MCF 10A (cell line): ENCODE measurements around the gene FBXO40. TPM values are rescaled to one million over a fixed set of nuclear protein-coding genes. Genes with fewer than 3 reads are reported as not detected.
"Not testable (repeated sequence)": the region's sequence is repeated elsewhere in the genome, so short reads cannot be mapped to it uniquely, and the experiment has no call there.

Experiments used
- BruUV-seq: library from RNA; stranded (reverse); fragments of 400-500 nt; replicated peaks from 2 replicates; lab custom pipeline; 2021; lab: Mats Ljungman, UMichigan
- CTCF ChIA-PET: fragments of 300-600 bp; sonication (Branson Sonifier 250); formaldehyde crosslinking; extraction: SDS; loops from one replicate; lab custom pipeline; 2021; ENCODE audit warnings: antibody characterized with exemption, inconsistent platforms; lab: Yijun Ruan, JAX
- POLR2A ChIA-PET: fragments of 300-600, 350-650 bp; sonication (Branson Sonifier 250); formaldehyde crosslinking; extraction: SDS; loops from one replicate; lab custom pipeline; 2020; ENCODE audit warnings: antibody characterized with exemption, inconsistent platforms; lab: Yijun Ruan, JAX
- DNase-seq: peaks from one replicate; pipeline ENCODE4 v3.0.0-alpha.2; 2018; ENCODE audit not compliant: unreplicated experiment
- H3K27ac Mint-ChIP-seq: one replicate; pipeline ENCODE4 v1.8.0; 2022; ENCODE audit warnings: mild to moderate bottlenecking, low read depth, mixed read lengths; ENCODE audit not compliant: unreplicated experiment
- H3K27me3 Mint-ChIP-seq: one replicate; pipeline ENCODE4 v1.8.0; 2022; ENCODE audit warnings: mixed read lengths; ENCODE audit not compliant: insufficient read depth, unreplicated experiment
- H3K36me3 Mint-ChIP-seq: one replicate; pipeline ENCODE4 v1.8.0; 2022; ENCODE audit warnings: mild to moderate bottlenecking, moderate library complexity, mixed read lengths; ENCODE audit not compliant: insufficient read depth, unreplicated experiment
- H3K4me1 Mint-ChIP-seq: one replicate; pipeline ENCODE4 v1.8.0; 2022; ENCODE audit warnings: mixed read lengths; ENCODE audit not compliant: insufficient read depth, unreplicated experiment
- H3K4me3 Mint-ChIP-seq: one replicate; pipeline ENCODE4 v1.8.0; 2022; ENCODE audit warnings: mild to moderate bottlenecking, moderate library complexity, mixed read lengths; ENCODE audit not compliant: unreplicated experiment
- H3K9me3 Mint-ChIP-seq: one replicate; pipeline ENCODE4 v1.8.0; 2022; ENCODE audit warnings: mixed read lengths; ENCODE audit not compliant: unreplicated experiment
- intact Hi-C: fragments of 100-400 bp; cut with micrococcal nuclease; formaldehyde crosslinking; loops from 2 replicates; pipeline ENCODE4 v1.14.1; 2022
- total RNA-seq: library from RNA; stranded (reverse); gene quantifications from 2 replicates; pipeline ENCODE4 v1.2.3, GENCODE V29; 2022
- TF ChIP-seq, protein P1 (sequence below): fragments of 200-600 bp; IDR thresholded peaks from one replicate; pipeline ENCODE4 v1.8.0; 2022; ENCODE audit warnings: antibody characterized with exemption, mild to moderate bottlenecking; ENCODE audit not compliant: unreplicated experiment

FBXO40 gene
- total RNA-seq, 1 experiment from 2014 or later, result not detected

DNA sequence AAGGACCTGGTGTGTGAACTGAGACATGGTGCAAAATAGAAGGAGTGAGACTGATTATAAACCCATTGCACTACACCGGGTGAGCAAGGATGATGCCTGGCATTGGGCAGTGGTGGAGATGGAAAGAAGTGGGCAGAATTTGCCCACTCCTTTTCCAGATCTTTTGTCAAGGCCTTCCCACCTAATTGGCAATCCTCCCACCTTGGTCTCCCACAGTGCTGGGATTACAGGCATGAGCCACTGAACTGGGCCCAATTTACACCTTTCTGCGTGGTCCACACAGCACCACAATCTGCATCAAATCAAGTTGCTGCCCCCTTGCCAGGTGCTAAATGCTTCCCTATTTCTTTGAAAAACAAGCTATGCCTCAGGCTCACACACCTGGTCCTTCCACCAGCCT is 5.4 kb downstream of the FBXO40 start:
- H3K27me3 Mint-ChIP-seq, result no peaks in the 10 kb centered on the region

DNA sequence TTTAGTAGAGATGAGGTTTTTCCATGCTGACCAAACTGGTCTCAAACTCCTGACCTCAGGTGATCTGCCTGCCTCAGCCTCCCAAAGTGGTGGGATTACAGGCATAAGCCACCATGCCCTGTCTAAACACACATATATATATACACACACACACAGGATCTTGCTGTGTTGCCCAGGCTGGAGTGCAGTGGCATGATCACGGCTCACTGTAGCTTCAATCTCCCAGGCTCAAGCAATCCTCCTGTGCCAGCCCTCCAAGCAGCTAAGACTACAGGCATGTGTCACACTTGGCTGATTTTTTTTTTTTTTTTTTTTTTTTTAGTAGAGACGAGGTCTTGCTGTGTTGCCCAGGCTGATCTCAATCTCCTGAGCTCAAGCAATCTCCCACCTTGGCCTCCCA is 6.7 kb downstream of the FBXO40 start:
- H3K9me3 Mint-ChIP-seq, intact Hi-C loops, CTCF ChIA-PET, DNase-seq, H3K4me1 Mint-ChIP-seq, H3K36me3 Mint-ChIP-seq, H3K27me3 Mint-ChIP-seq, BruUV-seq, H3K27ac Mint-ChIP-seq, H3K4me3 Mint-ChIP-seq: not testable (repeated sequence)
- POLR2A ChIA-PET, result interaction anchor here (0.6 kb wide), 1 partner anchor 58 kb away, joined by 3 read pairs; no protein-coding TSS in a partner anchor

More for the DNA sequence above, 5.4 kb downstream of the FBXO40 start:
- no peaks in the 10 kb centered on the region for H3K9me3 Mint-ChIP-seq
- H3K4me3 Mint-ChIP-seq, result no peak overlapping the region
- intact Hi-C loops, result no loop called here
- CTCF ChIA-PET, result no interaction called here
- POLR2A ChIA-PET, result no interaction called here
- no TSS peak for BruUV-seq
- TF ChIP-seq, protein P1, sequence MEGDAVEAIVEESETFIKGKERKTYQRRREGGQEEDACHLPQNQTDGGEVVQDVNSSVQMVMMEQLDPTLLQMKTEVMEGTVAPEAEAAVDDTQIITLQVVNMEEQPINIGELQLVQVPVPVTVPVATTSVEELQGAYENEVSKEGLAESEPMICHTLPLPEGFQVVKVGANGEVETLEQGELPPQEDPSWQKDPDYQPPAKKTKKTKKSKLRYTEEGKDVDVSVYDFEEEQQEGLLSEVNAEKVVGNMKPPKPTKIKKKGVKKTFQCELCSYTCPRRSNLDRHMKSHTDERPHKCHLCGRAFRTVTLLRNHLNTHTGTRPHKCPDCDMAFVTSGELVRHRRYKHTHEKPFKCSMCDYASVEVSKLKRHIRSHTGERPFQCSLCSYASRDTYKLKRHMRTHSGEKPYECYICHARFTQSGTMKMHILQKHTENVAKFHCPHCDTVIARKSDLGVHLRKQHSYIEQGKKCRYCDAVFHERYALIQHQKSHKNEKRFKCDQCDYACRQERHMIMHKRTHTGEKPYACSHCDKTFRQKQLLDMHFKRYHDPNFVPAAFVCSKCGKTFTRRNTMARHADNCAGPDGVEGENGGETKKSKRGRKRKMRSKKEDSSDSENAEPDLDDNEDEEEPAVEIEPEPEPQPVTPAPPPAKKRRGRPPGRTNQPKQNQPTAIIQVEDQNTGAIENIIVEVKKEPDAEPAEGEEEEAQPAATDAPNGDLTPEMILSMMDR, result no peak
- H3K27ac Mint-ChIP-seq, result no peak overlapping the region
- H3K36me3 Mint-ChIP-seq, result no peaks in the 10 kb centered on the region
- no peaks in the 10 kb centered on the region for H3K4me1 Mint-ChIP-seq
- DNase-seq, result no peak

DNA sequence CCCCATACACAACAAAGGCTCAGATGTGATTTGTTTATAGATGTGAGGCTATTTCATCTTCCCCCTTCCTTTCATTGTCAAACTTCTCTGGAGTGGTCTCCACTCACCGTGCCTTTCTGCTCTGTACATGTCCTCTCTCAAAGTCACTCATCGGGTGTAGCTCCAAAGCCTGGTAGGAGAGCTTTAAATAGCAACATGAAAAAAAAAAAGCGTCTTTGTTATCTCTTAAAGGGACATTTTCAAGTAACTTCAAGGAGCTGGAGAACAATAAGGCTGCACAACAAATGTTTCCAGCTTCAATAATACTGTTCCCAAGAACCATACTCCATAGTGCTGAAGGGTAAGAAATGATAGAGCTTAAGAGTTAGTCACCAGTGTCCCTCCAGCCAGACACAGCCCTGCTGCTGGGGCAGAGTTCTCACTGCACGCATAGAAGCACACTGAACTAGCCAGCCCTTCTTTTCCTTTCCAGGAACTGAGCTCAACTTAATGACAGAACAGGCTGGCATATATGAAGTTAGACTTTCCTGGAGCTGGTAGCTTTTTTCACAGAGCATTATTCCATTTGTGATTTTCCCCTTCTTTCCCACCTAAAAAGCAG is 8.1 kb downstream of the FBXO40 start:
- TF ChIP-seq, protein P1, result no peak
- CTCF ChIA-PET, result interaction anchor here (0.7 to 1.0 kb wide), 2 partner anchors 11 to 19 kb away, joined by 3 read pairs; no protein-coding TSS in a partner anchor
- H3K36me3 Mint-ChIP-seq, result no peaks in the 10 kb centered on the region
- intact Hi-C loops, result no loop called here
- POLR2A ChIA-PET, result no interaction called here
- no TSS peak for BruUV-seq
- no peaks in the 10 kb centered on the region for H3K27me3 Mint-ChIP-seq
- H3K27ac Mint-ChIP-seq, result no peak overlapping the region
- no peak for DNase-seq
- no peaks in the 10 kb centered on the region for H3K4me1 Mint-ChIP-seq
- H3K4me3 Mint-ChIP-seq, result no peak overlapping the region
- no peaks in the 10 kb centered on the region for H3K9me3 Mint-ChIP-seq

DNA sequence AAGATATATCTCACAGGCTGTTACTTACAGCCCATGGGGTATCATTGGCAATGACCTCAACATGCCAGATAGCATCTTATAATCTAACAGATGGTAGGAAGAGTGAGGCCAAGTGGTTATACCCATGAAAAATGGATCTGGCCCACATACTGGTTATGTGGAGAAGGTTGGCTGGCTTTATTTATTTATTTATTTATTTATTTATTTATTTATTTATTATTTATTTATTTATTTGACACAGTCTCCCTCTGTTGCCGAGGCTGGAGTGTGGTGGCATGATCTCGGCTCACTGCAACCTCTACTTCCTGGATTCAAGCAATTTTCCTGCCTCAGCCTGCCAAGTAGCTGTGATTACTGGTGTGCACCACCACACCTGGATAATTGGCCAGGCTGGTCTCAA is 11.6 kb downstream of the FBXO40 start:
- no peak for DNase-seq
- POLR2A ChIA-PET, result no interaction called here
- Mint-ChIP-seq H3K4me1 (no peaks in the 10 kb centered on the region), H3K4me3 (no peak overlapping the region), H3K27ac (no peak overlapping the region), H3K9me3 (no peaks in the 10 kb centered on the region), H3K27me3 (no peaks in the 10 kb centered on the region), H3K36me3 (no peaks in the 10 kb centered on the region)
- CTCF ChIA-PET, result interaction anchor here (0.5 kb wide), 2 partner anchors 20 to 43 kb away, joined by 3 read pairs; no protein-coding TSS in a partner anchor
- intact Hi-C loops, result no loop called here
- TF ChIP-seq, protein P1, result no peak
- no TSS peak for BruUV-seq
